Ecto neural progenitor cell (in vitro differentiated cells): Measurements from ENCODE around the gene KDM5B.
A peak's percentile ranks its signal among the peaks of the same experiment; 100 is the strongest.
"Not testable (repeated sequence)": the region's sequence is repeated elsewhere in the genome, so short reads cannot be mapped to it uniquely, and the experiment has no call there.

Source experiments
- DNase-seq: peaks from one replicate; pipeline ENCODE4 v3.0.0-alpha.2; 2018; ENCODE audit warnings: low spot score

KDM5B gene

DNA sequence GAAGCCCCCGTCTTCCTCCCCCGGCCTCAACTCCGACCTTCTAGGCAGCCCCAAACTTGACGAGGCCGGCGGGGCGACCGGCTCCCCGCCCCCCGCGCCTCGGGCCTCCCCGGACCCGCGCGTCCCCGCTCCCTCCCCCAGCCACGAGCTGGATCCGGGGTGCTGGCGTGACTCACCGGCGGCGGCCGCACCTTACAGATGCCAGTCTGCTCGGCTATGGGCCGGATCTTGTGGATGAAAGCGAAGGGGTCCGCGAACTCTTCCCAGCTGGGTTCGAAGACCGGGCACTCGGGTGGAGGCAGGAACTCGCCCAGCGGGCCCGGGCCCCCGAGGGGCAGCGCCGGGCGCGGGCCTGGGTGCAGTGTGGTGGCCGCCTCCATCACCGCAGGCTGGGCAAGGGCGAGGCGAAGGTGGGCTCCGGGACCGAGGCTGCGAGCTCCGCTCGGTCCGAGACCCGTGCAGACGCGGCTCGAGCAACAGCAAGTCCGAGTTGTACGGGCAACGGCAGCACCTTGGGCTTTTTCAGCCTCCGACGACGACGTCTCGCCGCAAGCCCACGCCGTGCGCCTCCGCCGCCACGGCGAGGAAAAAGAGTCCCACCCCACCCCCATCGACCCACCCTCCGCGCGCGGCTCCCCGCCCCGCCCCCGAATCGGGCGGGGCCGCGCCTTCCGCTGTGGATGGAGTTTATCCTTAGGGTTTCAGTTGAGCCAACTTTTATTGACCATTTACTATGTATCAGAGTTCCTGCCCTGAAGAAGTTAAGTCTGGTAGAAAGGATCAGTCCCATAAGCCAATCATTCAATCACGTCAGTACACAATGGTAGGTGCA is at the start of gene KDM5B:
Gene KDM5B, minus strand, starts transcription at position 496 of the 832 bp plus-strand sequence. Its CDS starts 116 bp downstream, at position 380.
- DNase-seq: peak; percentile 88

DNA sequence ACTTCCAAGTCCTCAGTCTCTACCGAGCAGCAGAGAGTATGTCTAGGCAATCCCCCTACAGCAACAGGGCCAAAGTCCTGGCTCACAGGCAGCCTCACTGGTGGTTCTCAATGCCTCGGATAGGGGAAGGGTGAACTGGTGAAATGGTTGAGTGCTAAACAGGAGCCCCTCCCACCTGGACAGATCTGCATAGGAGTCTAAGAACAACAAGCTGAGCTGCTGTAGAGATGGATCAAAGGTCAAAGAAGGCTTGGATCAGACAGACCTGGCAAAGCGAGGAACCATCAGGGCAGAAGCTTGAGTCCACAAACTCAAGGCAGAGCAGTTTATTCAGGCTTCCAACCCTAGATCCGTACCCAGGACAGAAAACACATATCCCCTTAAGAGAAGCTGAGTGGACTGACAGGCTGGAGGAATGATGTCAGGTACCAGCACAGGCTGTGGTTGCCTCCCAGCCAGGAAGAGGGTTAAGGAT is 49.0 kb upstream of the KDM5B start:
- DNase-seq: no peak

GRCh38 chr1:202856014-202856413 is 47.8 kb upstream of the KDM5B start:
- DNase-seq: no peak

GRCh38 chr1:202854787-202855186 is 46.6 kb upstream of the KDM5B start:
- DNase-seq: no peak

GRCh38 chr1:202852163-202852904 is 44.1 kb upstream of the KDM5B start:
- DNase-seq: peak; percentile 69

DNA sequence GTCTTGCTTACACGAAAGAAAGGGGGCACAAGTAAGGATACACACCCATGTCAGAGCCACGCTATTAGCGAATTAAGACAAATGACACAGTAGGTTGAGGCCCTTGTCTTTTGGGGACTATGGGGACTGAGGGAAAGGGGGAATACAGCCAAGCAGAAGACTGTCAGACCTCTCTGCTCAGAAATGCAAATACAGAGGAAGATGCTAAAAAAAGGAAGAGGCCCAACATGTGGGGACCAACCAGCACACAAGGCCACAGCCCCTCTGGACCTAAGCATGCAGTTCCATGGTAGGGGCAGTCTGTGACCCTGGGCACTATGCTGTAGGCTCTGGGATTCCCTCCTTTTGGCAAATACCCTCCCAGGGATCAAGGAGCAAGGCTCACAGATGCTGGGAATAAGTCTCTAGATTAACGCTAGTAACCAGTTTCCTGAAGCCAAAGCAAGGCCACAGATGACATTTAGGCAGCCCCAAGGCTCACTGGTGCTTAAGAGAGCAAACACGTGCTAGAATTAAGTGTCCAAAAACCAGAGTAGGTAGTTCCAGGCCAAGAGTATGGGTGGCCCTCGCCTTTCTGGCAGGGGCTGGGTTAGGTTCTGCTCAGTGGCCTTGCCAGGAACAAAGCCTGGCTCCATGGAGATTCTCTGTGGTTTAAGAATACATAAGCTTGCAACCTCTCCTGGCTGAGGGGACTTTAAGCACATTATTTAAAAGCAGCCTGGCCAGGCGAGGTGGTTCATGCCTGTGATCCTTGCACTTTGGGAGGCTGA is 42.6 kb upstream of the KDM5B start:
- no peak for DNase-seq

GRCh38 chr1:202848191-202848542 is 39.9 kb upstream of the KDM5B start:
- no peak for DNase-seq

DNA sequence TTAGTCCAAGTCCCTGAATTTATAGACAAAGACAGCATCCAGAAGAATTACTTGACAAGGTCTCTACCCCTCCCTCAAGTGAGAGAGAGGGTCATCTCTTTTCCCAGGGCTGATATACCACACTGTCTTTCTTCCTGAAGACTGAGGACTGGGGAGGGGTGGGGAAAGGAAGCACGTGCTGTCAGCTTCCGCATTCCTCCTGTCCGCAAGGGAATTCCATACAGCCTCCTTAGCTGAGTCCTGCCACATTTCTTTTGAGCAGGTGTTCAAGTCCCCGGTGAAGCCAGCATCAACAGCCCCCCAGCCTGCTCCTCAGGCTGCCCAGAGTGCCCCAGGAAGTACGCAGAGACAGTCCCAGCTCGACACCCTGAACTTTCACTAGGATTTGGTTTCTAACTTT is 36.7 kb upstream of the KDM5B start:
- DNase-seq: no peak

- DNase-seq: no peak
Measured at GRCh38 chr1:202844259-202844658, 36.0 kb upstream of the KDM5B start.

DNA sequence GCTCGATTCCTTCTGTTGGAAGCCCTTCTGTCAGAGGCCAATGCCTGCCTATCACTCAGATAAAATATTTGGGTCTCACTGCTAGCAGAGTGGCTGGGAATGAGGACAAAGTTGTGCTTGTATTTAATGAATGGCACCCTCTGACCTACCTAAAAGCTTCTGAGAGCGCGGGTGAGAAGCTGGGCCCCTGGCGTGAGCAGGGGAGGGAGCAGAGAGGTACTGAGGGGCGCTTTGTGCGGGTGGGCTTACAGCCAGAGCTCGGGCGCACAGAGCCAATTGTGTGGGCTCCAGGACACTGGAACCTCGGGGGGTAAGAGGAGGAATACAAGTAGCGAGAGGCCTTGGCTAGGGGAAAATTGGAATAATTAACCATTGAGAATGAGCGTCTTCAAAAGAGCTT is 34.9 kb upstream of the KDM5B start:
- DNase-seq: no peak

DNA sequence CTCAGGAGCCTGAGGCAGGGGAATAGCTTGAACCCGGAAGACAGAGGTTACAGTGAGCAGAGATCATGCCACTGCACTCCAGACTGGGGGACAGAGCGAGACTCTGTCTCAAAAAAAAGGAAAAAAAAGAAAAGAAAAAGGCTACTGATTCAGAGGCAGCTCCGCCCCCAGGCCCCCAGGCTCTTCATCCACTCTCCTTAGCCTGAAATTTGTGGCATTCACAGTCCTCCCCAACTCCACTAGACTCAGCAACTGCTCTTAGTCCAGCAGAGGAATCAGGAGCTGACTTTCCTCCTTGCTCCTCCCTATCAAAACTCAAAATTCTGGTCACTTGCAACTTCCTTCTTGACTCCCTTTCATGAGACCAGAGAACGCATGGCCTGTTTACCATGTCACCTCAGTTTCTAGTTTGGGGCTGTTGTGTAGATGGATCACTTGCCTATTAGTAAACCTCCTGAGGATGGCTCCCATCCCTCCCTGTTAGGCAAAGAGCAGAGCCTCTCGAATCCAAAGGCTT is 29.6 kb upstream of the KDM5B start:
- no peak for DNase-seq

DNA sequence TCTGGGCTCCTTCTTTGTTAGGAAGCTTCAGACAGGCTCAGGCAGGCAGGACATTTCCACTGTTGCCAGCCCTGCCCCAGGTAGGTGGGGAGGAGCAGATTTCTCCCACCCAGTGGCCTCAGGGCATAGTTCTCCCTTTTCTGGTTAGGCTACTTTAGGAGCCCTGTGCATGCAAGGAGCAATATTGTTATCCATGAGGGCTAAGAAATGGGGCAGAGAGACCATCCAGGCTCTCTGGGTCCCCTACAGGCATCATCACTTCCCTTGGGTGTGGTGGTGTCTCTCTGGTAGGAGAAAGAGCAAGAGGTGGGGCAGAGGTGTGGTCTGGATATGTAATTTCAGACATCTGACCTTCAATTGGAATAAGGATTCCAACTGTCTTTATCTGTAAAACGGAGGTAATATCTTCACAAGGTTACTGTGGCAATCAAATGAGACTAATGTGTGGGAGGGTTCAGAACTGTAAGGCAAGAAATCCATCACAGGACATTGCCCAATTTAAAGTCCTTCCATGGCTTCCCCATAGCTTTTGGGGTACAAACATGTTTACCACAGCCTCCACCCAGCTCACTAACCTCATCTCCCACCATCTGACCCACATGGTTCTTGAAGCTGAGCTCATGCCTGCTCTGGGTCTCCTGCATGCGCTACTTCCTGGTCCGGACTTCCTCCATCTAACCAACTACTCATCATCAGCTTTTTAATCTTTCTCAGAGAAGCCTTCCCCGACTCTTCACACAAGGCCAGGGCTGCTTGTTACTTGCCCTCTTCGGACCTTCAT is 28.6 kb upstream of the KDM5B start:
- no peak for DNase-seq

DNA sequence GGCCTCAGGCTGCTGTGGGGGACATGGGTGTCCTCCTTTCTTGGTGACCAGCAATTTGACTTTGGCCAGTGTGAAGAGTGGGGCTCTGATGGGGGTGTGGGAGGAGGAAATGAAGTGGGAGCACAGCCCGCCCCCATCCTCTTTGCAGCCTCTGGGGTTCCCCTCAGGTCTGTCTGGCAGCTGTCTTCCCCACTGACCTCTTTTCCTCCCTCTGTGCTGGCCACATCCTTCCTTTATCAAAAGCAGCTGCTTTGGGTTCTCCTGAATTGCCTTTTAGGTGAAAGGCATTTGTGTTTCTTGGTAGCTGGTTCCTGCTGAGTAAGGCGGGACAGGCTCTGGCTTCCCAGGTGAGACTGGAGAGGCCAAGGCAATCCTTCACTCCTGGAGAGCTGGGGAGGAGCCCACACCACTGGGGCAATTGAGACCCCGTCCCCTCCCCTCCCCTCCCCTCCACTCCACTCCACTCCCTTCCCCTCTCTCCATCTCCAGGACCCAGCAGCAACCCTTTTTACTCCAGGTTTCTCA is 27.4 kb upstream of the KDM5B start:
- no peak for DNase-seq

- DNase-seq: no peak
Measured at GRCh38 chr1:202834771-202835547, 26.7 kb upstream of the KDM5B start.

DNA sequence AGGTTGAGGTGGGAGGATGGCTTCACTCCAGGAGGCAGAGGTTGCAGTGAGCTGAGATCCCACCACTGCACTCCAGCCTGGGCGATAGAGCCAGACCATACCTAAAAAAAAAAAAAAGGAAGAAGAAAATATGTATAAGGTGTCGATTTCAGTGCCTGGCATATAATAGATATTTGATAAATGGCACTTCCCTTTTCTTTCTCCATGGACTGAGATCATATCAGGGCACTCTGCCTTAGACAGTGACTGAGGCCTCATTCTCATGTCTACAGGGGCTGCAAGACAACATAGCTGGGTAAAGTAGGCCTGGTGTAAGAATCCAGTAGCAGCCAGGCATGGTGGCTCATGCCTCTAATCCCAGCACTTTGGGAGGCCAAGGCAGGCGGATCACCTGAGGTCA is 23.7 kb upstream of the KDM5B start:
- no peak for DNase-seq

GRCh38 chr1:202829223-202829622 is 21.0 kb upstream of the KDM5B start:
- not testable (repeated sequence) for DNase-seq

DNA sequence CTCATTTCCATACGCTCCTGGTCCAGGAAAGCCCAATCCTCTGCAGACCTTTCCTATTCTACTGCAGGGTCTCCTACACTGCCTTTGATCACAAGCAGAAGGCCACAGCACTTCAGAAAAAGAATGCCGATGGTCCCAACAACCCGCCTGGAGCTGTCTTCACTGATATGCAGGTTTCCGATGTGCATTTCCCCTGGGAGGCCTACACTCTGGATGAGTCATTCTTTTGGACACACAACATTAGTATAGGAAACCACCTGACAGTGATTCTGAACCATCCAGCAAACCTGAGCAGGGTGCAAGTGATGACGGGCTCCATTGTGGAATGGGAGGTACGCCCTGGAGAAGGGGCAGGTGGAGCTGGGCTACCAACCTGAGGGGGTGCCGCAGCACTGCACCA is 17.5 kb upstream of the KDM5B start:
- no peak for DNase-seq

- DNase-seq: no peak
Measured at GRCh38 chr1:202821467-202821866, 13.2 kb upstream of the KDM5B start.

DNA sequence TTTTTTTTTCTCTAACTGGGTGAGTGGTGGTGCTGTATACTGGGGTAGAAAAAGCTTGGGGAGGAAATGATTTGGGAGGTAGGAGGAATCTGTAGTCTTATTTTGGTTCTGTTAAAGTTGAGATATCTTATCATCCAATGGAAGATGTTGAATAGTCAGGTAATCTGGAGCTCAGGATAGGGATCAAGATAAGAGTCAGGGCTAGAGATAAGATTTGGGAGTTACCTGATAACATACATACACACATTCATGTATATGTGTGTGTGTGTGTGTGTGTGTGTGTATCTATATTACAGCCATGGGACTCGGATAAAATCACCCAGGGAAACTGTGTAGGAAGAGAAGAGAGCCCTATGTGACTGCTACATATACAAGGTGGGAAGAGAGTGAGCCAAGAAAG is 10.6 kb upstream of the KDM5B start:
- DNase-seq: no peak

DNA sequence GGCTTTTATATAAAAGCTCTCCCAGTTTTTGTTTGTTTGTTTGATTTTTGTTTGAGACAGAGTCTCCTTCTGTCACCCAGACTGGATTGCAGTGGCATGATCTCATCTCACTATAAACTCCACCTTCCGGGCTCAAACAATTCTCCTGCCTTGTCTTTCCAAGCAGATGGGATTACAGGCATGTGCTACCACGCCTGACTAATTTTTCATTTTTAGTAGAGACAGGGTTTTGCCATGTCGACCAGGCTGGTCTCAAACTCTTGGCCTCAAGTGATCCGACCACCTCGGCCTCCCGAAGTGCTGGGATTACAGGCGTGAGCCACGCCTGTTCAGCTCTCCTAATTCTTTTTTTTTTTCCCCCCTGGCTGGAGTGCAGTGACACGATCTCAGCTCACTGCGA is 6.9 kb upstream of the KDM5B start:
- no peak for DNase-seq
